GM19193 (cell line): ENCODE data around the gene RAD9B.

ENCODE experiments used
- POLR2A ChIP-seq: IDR thresholded peaks from 4 replicates; pipeline ENCODE4 v1.6.1; 2011; ENCODE audit not compliant: insufficient read depth, insufficient read length; ENCODE audit errors: extremely low read depth

The RAD9B gene

GRCh38 chr12:110516995-110517394 lies 14.9 kb downstream of the RAD9B start:
- no peak for TF ChIP-seq POLR2A

GRCh38 chr12:110528277-110528839 lies 26.2 kb downstream of the RAD9B start:
- no peak for TF ChIP-seq POLR2A

- no peak for TF ChIP-seq POLR2A
Measured at GRCh38 chr12:110530511-110530910, 28.4 kb downstream of the RAD9B start.

- no peak for TF ChIP-seq POLR2A
Measured at GRCh38 chr12:110531741-110532333, 29.7 kb downstream of the RAD9B start.

- no peak for TF ChIP-seq POLR2A
Measured at GRCh38 chr12:110532644-110533043, 30.5 kb downstream of the RAD9B start.

- TF ChIP-seq POLR2A: no peak
Measured at GRCh38 chr12:110533607-110534006, 31.5 kb downstream of the RAD9B start.

- no peak for TF ChIP-seq POLR2A
Measured at GRCh38 chr12:110534811-110535210, 32.7 kb downstream of the RAD9B start.

- no peak for TF ChIP-seq POLR2A
Measured at GRCh38 chr12:110536834-110537604, 34.9 kb downstream of the RAD9B start.

GRCh38 chr12:110537605-110538409 lies 35.7 kb downstream of the RAD9B start:
- no peak for TF ChIP-seq POLR2A

- TF ChIP-seq POLR2A: no peak
Measured at GRCh38 chr12:110538869-110539622, 36.9 kb downstream of the RAD9B start.

GRCh38 chr12:110540048-110540447 lies 37.9 kb downstream of the RAD9B start:
- TF ChIP-seq POLR2A: no peak

GRCh38 chr12:110543252-110543959 lies 41.3 kb downstream of the RAD9B start:
- TF ChIP-seq POLR2A: no peak

- TF ChIP-seq POLR2A: no peak
Measured at GRCh38 chr12:110543965-110544364, 41.8 kb downstream of the RAD9B start.

GRCh38 chr12:110545812-110546211 lies 43.7 kb downstream of the RAD9B start:
- TF ChIP-seq POLR2A: no peak
